Astrocyte of the hippocampus (primary cell): ENCODE measurements around the gene CD200R1.
A peak's percentile ranks its signal among the peaks of the same experiment; 100 is the strongest.
"Not testable (repeated sequence)": the region's sequence is repeated elsewhere in the genome, so short reads cannot be mapped to it uniquely, and the experiment has no call there.

ENCODE experiments used
- DNase-seq: peaks from one replicate; pipeline ENCODE4 v3.0.0; 2011; ENCODE audit warnings: low read depth, low spot score

The CD200R1 gene

GRCh38 chr3:112974178-112974517, 755 bp downstream of the CD200R1 start:
- DNase-seq, result no peak

GRCh38 chr3:112973325-112974177, 1.4 kb downstream of the CD200R1 start:
- no peak for DNase-seq

GRCh38 chr3:112972158-112972557, 2.7 kb downstream of the CD200R1 start:
- DNase-seq, result no peak

- DNase-seq, result no peak
Observed at GRCh38 chr3:112967828-112968227, 7.1 kb downstream of the CD200R1 start.

- DNase-seq, result no peak
Observed at GRCh38 chr3:112967425-112967824, 7.5 kb downstream of the CD200R1 start.

GRCh38 chr3:112966633-112967032, 8.3 kb downstream of the CD200R1 start:
- no peak for DNase-seq

- no peak for DNase-seq
Observed at GRCh38 chr3:112965656-112966055, 9.2 kb downstream of the CD200R1 start.

- DNase-seq, result no peak
Observed at GRCh38 chr3:112963683-112964082, 11.2 kb downstream of the CD200R1 start.

GRCh38 chr3:112958811-112959560, 15.9 kb downstream of the CD200R1 start:
- no peak for DNase-seq

GRCh38 chr3:112956351-112956750, 18.6 kb downstream of the CD200R1 start:
- DNase-seq, result no peak

- DNase-seq, result no peak
Observed at GRCh38 chr3:112948346-112948838, 26.5 kb downstream of the CD200R1 start.

- DNase-seq, result no peak
Observed at GRCh38 chr3:112931736-112932521, 43.0 kb downstream of the CD200R1 start.

- DNase-seq, result no peak
Observed at GRCh38 chr3:112930771-112931170, 44.1 kb downstream of the CD200R1 start.

- DNase-seq, result peak; percentile 2
Observed at GRCh38 chr3:112925969-112926368, 48.9 kb downstream of the CD200R1 start.

- DNase-seq, result no peak
Observed at GRCh38 chr3:112925560-112925959, 49.3 kb downstream of the CD200R1 start.

- not testable (repeated sequence) for DNase-seq
Observed at GRCh38 chr3:112919541-112919940, 55.4 kb downstream of the CD200R1 start.

GRCh38 chr3:112908252-112908651, 66.7 kb downstream of the CD200R1 start:
- no peak for DNase-seq

- DNase-seq, result peak; percentile 7
Observed at GRCh38 chr3:112904786-112905185, 70.1 kb downstream of the CD200R1 start.

- no peak for DNase-seq
Observed at GRCh38 chr3:112900113-112900512, 74.8 kb downstream of the CD200R1 start.

GRCh38 chr3:112897791-112898190, 77.1 kb downstream of the CD200R1 start:
- DNase-seq, result no peak

GRCh38 chr3:112894258-112894657, 80.6 kb downstream of the CD200R1 start:
- peak; percentile 70 for DNase-seq

GRCh38 chr3:112889357-112889756, 85.5 kb downstream of the CD200R1 start:
- peak; percentile 35 for DNase-seq
